Stimulated activated memory B cell treated with anti-CD40 and anti-IgM and Interleukin-4, amounts not matched to agents 10 μg/mL and 1 μg/mL and 100 μg/mL, for 72 hours (primary cell): ENCODE measurements around the gene DYNC2H1.

Experiments
- ATAC-seq: fragments of 150-1000 bp; cut with Tn5 transposase; 2 replicates; pipeline ENCODE4 v1.10.0; 2021
- H3K27ac Mint-ChIP-seq: one replicate; pipeline ENCODE4 v1.8.0; 2022; ENCODE audit warnings: mild to moderate bottlenecking, mixed read lengths
- H3K27me3 Mint-ChIP-seq: one replicate; pipeline ENCODE4 v1.8.0; 2022; ENCODE audit warnings: mixed read lengths
- H3K36me3 Mint-ChIP-seq: one replicate; pipeline ENCODE4 v1.8.0; 2022; ENCODE audit warnings: mixed read lengths
- H3K4me1 Mint-ChIP-seq: one replicate; pipeline ENCODE4 v1.8.0; 2022; ENCODE audit warnings: mixed read lengths
- H3K4me3 Mint-ChIP-seq: one replicate; pipeline ENCODE4 v1.8.0; 2022; ENCODE audit warnings: mild to moderate bottlenecking, moderate library complexity, mixed read lengths
- H3K9me3 Mint-ChIP-seq: one replicate; pipeline ENCODE4 v1.8.0; 2022; ENCODE audit warnings: mixed read lengths

The DYNC2H1 gene, protein sequence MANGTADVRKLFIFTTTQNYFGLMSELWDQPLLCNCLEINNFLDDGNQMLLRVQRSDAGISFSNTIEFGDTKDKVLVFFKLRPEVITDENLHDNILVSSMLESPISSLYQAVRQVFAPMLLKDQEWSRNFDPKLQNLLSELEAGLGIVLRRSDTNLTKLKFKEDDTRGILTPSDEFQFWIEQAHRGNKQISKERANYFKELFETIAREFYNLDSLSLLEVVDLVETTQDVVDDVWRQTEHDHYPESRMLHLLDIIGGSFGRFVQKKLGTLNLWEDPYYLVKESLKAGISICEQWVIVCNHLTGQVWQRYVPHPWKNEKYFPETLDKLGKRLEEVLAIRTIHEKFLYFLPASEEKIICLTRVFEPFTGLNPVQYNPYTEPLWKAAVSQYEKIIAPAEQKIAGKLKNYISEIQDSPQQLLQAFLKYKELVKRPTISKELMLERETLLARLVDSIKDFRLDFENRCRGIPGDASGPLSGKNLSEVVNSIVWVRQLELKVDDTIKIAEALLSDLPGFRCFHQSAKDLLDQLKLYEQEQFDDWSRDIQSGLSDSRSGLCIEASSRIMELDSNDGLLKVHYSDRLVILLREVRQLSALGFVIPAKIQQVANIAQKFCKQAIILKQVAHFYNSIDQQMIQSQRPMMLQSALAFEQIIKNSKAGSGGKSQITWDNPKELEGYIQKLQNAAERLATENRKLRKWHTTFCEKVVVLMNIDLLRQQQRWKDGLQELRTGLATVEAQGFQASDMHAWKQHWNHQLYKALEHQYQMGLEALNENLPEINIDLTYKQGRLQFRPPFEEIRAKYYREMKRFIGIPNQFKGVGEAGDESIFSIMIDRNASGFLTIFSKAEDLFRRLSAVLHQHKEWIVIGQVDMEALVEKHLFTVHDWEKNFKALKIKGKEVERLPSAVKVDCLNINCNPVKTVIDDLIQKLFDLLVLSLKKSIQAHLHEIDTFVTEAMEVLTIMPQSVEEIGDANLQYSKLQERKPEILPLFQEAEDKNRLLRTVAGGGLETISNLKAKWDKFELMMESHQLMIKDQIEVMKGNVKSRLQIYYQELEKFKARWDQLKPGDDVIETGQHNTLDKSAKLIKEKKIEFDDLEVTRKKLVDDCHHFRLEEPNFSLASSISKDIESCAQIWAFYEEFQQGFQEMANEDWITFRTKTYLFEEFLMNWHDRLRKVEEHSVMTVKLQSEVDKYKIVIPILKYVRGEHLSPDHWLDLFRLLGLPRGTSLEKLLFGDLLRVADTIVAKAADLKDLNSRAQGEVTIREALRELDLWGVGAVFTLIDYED (N-terminal part only)

GRCh38 chr11:103108933-103109817 lies at the start of gene DYNC2H1:
Gene DYNC2H1, plus strand, starts transcription at chr11:103109426. Its CDS starts 149 bp downstream, at chr11:103109575.
- peak; percentile 98 for ATAC-seq
- peak within 1 kb of the TSS; percentile 77 for H3K27ac Mint-ChIP-seq

DNA sequence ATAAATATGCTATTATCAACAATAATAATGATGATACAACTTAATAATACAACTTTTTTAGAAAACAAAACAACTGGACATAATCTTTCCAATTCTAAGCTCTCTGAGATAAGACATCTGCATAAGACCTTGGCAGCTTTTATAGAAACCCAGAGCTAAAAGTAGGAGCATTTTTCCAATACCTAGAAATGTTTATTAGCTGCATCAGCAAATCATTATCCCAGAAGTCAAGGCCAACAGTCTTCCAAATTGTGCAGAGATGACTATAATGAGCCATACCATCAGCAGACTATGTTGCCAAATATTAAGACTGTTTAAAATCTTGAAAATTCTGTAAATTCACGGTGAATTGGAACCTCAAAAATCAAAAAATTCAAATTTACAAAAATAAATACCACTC lies 47.6 kb upstream of the DYNC2H1 start:
- no peaks in the 10 kb centered on the region for H3K4me1 Mint-ChIP-seq
- H3K4me3 Mint-ChIP-seq, result no peak overlapping the region
- H3K27ac Mint-ChIP-seq, result no peak overlapping the region
- no peaks in the 10 kb centered on the region for H3K9me3 Mint-ChIP-seq
- H3K27me3 Mint-ChIP-seq, result no peaks in the 10 kb centered on the region
- ATAC-seq, result no peak
- H3K36me3 Mint-ChIP-seq, result peaks cover 31% of the 10 kb centered on the region

More at GRCh38 chr11:103108933-103109817, at the start of gene DYNC2H1:
- Mint-ChIP-seq H3K4me1 (no peaks in the 10 kb centered on the region), H3K27me3 (no peaks in the 10 kb centered on the region), H3K36me3 (no peaks in the 10 kb centered on the region), H3K9me3 (no peaks in the 10 kb centered on the region), H3K4me3 (peak within 1 kb of the TSS; percentile 96)

DNA sequence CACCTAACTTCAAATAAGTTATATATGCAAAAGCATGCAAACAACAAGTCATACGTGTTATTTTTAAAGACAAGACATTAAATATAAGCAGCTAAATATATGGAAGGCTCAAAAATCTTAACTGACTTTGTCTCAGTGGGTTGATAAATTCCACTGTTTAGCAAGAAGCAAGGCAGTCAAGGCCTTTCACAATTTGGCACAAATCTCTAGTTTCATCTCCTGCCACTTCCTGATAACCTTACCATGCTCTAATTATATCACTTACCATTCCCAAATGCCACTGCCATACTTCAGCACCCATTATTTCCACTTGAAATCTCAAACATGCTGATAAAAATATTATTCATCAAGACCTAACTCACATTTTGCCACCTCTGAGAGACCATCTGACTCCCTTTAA lies 42.1 kb upstream of the DYNC2H1 start:
- peaks cover 51% of the 10 kb centered on the region for H3K36me3 Mint-ChIP-seq
- no peaks in the 10 kb centered on the region for H3K27me3 Mint-ChIP-seq
- no peak overlapping the region for H3K4me3 Mint-ChIP-seq
- ATAC-seq, result no peak
- H3K27ac Mint-ChIP-seq, result no peak overlapping the region
- H3K9me3 Mint-ChIP-seq, result no peaks in the 10 kb centered on the region
- peaks cover 38% of the 10 kb centered on the region for H3K4me1 Mint-ChIP-seq

DNA sequence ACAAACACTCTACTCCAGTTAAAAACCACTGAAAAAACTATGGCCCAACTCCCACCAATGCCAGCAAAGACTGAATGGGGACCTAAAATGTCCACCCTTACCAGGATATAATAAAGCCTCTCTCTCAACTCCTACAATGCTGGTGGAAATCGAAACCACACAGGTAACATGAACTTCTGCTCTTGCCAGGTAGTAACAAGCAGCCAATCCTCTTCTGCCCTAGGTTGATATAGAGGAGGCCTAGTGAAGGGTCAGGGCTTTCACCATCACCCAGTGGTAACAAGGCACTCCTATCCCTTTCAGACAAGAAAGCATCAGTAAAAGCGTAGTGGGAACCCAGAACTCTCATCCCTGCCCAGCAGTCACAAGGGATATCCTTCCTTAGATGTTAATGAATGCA lies 39.9 kb upstream of the DYNC2H1 start:
- H3K4me3 Mint-ChIP-seq, result no peak overlapping the region
- H3K4me1 Mint-ChIP-seq, result peaks cover 38% of the 10 kb centered on the region
- H3K27ac Mint-ChIP-seq, result peak overlapping the region; percentile 79
- H3K9me3 Mint-ChIP-seq, result no peaks in the 10 kb centered on the region
- ATAC-seq, result no peak
- peaks cover 52% of the 10 kb centered on the region for H3K36me3 Mint-ChIP-seq
- H3K27me3 Mint-ChIP-seq, result no peaks in the 10 kb centered on the region

GRCh38 chr11:103070142-103070541 lies 39.1 kb upstream of the DYNC2H1 start:
- Mint-ChIP-seq H3K4me1 (peaks cover 38% of the 10 kb centered on the region), H3K27ac (peak overlapping the region; percentile 79), H3K4me3 (no peak overlapping the region), H3K36me3 (peaks cover 53% of the 10 kb centered on the region), H3K27me3 (no peaks in the 10 kb centered on the region), H3K9me3 (no peaks in the 10 kb centered on the region)
- ATAC-seq, result peak; percentile 34

GRCh38 chr11:103071008-103071407 lies 38.2 kb upstream of the DYNC2H1 start:
- Mint-ChIP-seq H3K27me3 (no peaks in the 10 kb centered on the region), H3K36me3 (peaks cover 58% of the 10 kb centered on the region), H3K4me3 (no peak overlapping the region), H3K27ac (peak overlapping the region; percentile 79), H3K9me3 (no peaks in the 10 kb centered on the region), H3K4me1 (peaks cover 38% of the 10 kb centered on the region)
- no peak for ATAC-seq

GRCh38 chr11:103076361-103076760 lies 32.9 kb upstream of the DYNC2H1 start:
- no peak for ATAC-seq
- peaks cover 52% of the 10 kb centered on the region for H3K36me3 Mint-ChIP-seq
- no peak overlapping the region for H3K27ac Mint-ChIP-seq
- H3K4me3 Mint-ChIP-seq, result no peak overlapping the region
- no peaks in the 10 kb centered on the region for H3K9me3 Mint-ChIP-seq
- no peaks in the 10 kb centered on the region for H3K4me1 Mint-ChIP-seq
- no peaks in the 10 kb centered on the region for H3K27me3 Mint-ChIP-seq

- Mint-ChIP-seq H3K27me3 (no peaks in the 10 kb centered on the region), H3K4me3 (no peak overlapping the region), H3K4me1 (no peaks in the 10 kb centered on the region), H3K27ac (no peak overlapping the region), H3K36me3 (peaks cover 52% of the 10 kb centered on the region), H3K9me3 (no peaks in the 10 kb centered on the region)
- ATAC-seq, result no peak
Measured at GRCh38 chr11:103077554-103077953, 31.7 kb upstream of the DYNC2H1 start.

- ATAC-seq, result no peak
- Mint-ChIP-seq H3K27ac (no peak overlapping the region), H3K4me3 (no peak overlapping the region), H3K4me1 (no peaks in the 10 kb centered on the region), H3K36me3 (peaks cover 43% of the 10 kb centered on the region), H3K9me3 (no peaks in the 10 kb centered on the region), H3K27me3 (no peaks in the 10 kb centered on the region)
Measured at GRCh38 chr11:103078710-103079109, 30.5 kb upstream of the DYNC2H1 start.

GRCh38 chr11:103079833-103080232 lies 29.4 kb upstream of the DYNC2H1 start:
- H3K4me3 Mint-ChIP-seq, result no peak overlapping the region
- H3K9me3 Mint-ChIP-seq, result no peaks in the 10 kb centered on the region
- H3K27me3 Mint-ChIP-seq, result no peaks in the 10 kb centered on the region
- no peak for ATAC-seq
- H3K4me1 Mint-ChIP-seq, result no peaks in the 10 kb centered on the region
- H3K36me3 Mint-ChIP-seq, result peaks cover 40% of the 10 kb centered on the region
- H3K27ac Mint-ChIP-seq, result no peak overlapping the region

GRCh38 chr11:103085758-103086365 lies 23.4 kb upstream of the DYNC2H1 start:
- H3K27me3 Mint-ChIP-seq, result no peaks in the 10 kb centered on the region
- peaks cover 7% of the 10 kb centered on the region for H3K4me1 Mint-ChIP-seq
- no peak overlapping the region for H3K27ac Mint-ChIP-seq
- H3K4me3 Mint-ChIP-seq, result no peak overlapping the region
- no peak for ATAC-seq
- peaks cover 11% of the 10 kb centered on the region for H3K36me3 Mint-ChIP-seq
- no peaks in the 10 kb centered on the region for H3K9me3 Mint-ChIP-seq

- H3K27ac Mint-ChIP-seq, result no peak overlapping the region
- H3K4me1 Mint-ChIP-seq, result peaks cover 11% of the 10 kb centered on the region
- H3K4me3 Mint-ChIP-seq, result no peak overlapping the region
- H3K9me3 Mint-ChIP-seq, result no peaks in the 10 kb centered on the region
- no peak for ATAC-seq
- H3K27me3 Mint-ChIP-seq, result no peaks in the 10 kb centered on the region
- H3K36me3 Mint-ChIP-seq, result peaks cover 11% of the 10 kb centered on the region
Measured at GRCh38 chr11:103086461-103086860, 22.8 kb upstream of the DYNC2H1 start.

- peak; percentile 79 for ATAC-seq
- Mint-ChIP-seq H3K4me3 (peak overlapping the region; percentile 95), H3K36me3 (peaks cover 10% of the 10 kb centered on the region), H3K27me3 (peaks cover 28% of the 10 kb centered on the region), H3K4me1 (peaks cover 18% of the 10 kb centered on the region), H3K9me3 (no peaks in the 10 kb centered on the region), H3K27ac (peak overlapping the region; percentile 92)
Measured at GRCh38 chr11:103091064-103091800, 18.0 kb upstream of the DYNC2H1 start.
